Ascending aorta (tissue), 1 donor: ENCODE results near the gene OSBPL6. TPM values are rescaled to one million over a fixed set of nuclear protein-coding genes. Genes with fewer than 3 reads are reported as not detected.

Experiments
- total RNA-seq: library from RNA; depleted of rRNA; stranded (reverse); fragments of >200 nt; gene quantifications from one replicate; pipeline ENCODE4 v1.1.0, GENCODE V29; 2016

The OSBPL6 gene
- total RNA-seq, 1 donor from 2014 or later: 1.4 TPM

Other genes with a start within 250 kb of the OSBPL6 start
- 0.75 TPM for gene PDE11A, start 121.7 kb upstream of the OSBPL6 start, total RNA-seq
- 2.8 TPM for gene RBM45, start 82.1 kb upstream of the OSBPL6 start, total RNA-seq